H1 (cell line): ENCODE data around the gene AGFG1. TPM values are rescaled to one million over a fixed set of nuclear protein-coding genes. Genes with fewer than 3 reads are reported as not detected.

Experiments used
- CTCF ChIA-PET: fragments of 300-600 bp; sonication (Branson Sonifier 250); formaldehyde crosslinking; loops from one replicate; lab custom pipeline; 2021; ENCODE audit not compliant: partially characterized antibody; lab: Charles Lee
- POLR2A ChIA-PET: fragments of 300-600 bp; sonication (Branson Sonifier 250); formaldehyde crosslinking; loops from one replicate; lab custom pipeline; 2021; ENCODE audit warnings: inconsistent platforms; ENCODE audit not compliant: partially characterized antibody; lab: Charles Lee
- DNase-seq, 2 experiments: peaks; one replicate each; pipeline versions ENCODE4 v3.0.0 to v3.0.0-alpha.2; 2010 to 2022; ENCODE audit warnings: low spot score in 2 of 2, low read depth in 1 of 2, mixed read lengths in 1 of 2
- FAIRE-seq: peaks from 2 replicates; lab custom pipeline; 2011; peaks lifted over from hg19 to GRCh38; lab: Jason Lieb, UNC
- H2AFZ ChIP-seq: 2 replicates; pipeline ENCODE4 v1.8.1; 2012; ENCODE audit warnings: low read length, inconsistent platforms
- H2AK5ac ChIP-seq: 2 replicates; pipeline ENCODE4 v1.6.1; 2013; ENCODE audit warnings: low read depth, low read length
- H2BK120ac ChIP-seq: replicated peaks from 2 replicates; pipeline ENCODE3; 2013; ENCODE audit warnings: low read depth, low read length, inconsistent platforms
- H2BK12ac ChIP-seq: 2 replicates; pipeline ENCODE4 v1.6.1; 2013; ENCODE audit warnings: low read depth, low read length
- H2BK15ac ChIP-seq: 2 replicates; pipeline ENCODE4 v1.6.1; 2013; ENCODE audit warnings: low read length
- H2BK20ac ChIP-seq: 2 replicates; pipeline ENCODE4 v1.6.1; 2013; ENCODE audit warnings: low read length
- H2BK5ac ChIP-seq: 2 replicates; pipeline ENCODE4 v1.6.1; 2013; ENCODE audit warnings: low read depth, low read length
- H3K14ac ChIP-seq: 2 replicates; pipeline ENCODE4 v1.6.1; 2013; ENCODE audit warnings: inconsistent platforms; ENCODE audit not compliant: insufficient read length
- H3K18ac ChIP-seq: 2 replicates; pipeline ENCODE4 v1.6.1; 2013; ENCODE audit warnings: low read length; ENCODE audit errors: extremely low read depth
- H3K23ac ChIP-seq: 2 replicates; pipeline ENCODE4 v1.6.1; 2013; ENCODE audit warnings: inconsistent platforms; ENCODE audit not compliant: insufficient read length
- H3K23me2 ChIP-seq: 2 replicates; pipeline ENCODE4 v1.6.1; 2013; ENCODE audit warnings: low read depth, low read length
- H3K27ac ChIP-seq: 2 replicates; pipeline ENCODE4 v1.6.1; 2011; ENCODE audit warnings: low read depth, low read length, inconsistent platforms
- H3K27me3 ChIP-seq, 4 experiments: replicated peaks in 1 of 4; 1 replicate in 1 of 4; 2 replicates in 3 of 4; pipeline versions ENCODE4 v1.6.1 to v1.8.1; 2011 to 2013; ENCODE audit warnings: low read length in 3 of 4, mild to moderate bottlenecking in 3 of 4, inconsistent platforms in 2 of 4, mixed read lengths in 2 of 4, moderate library complexity in 1 of 4; ENCODE audit not compliant: control insufficient read depth in 3 of 4, insufficient read depth in 3 of 4; ENCODE audit errors: extremely low read depth in 1 of 4
- H3K36me3 ChIP-seq, 4 experiments: 2 replicates each; pipeline versions ENCODE4 v1.6.1 to v1.8.1; 2011 to 2013; ENCODE audit warnings: mild to moderate bottlenecking in 4 of 4, low read length in 3 of 4, moderate library complexity in 2 of 4, control low read depth in 1 of 4, inconsistent platforms in 1 of 4; ENCODE audit not compliant: insufficient read depth in 4 of 4, control insufficient read depth in 2 of 4
- H3K4ac ChIP-seq: replicated peaks from 2 replicates; pipeline ENCODE3; 2013; ENCODE audit warnings: low read length, low read depth, mixed read lengths, inconsistent platforms; ENCODE audit not compliant: insufficient read length
- H3K4me1 ChIP-seq, 4 experiments: replicated peaks in 1 of 4; 1 replicate in 1 of 4; 2 replicates in 3 of 4; pipeline versions ENCODE4 v1.6.1 to v1.8.1; 2011 to 2013; ENCODE audit warnings: low read length in 3 of 4, inconsistent platforms in 2 of 4, mixed read lengths in 1 of 4; ENCODE audit not compliant: insufficient read depth in 4 of 4, control insufficient read depth in 3 of 4
- H3K4me2 ChIP-seq, 2 experiments: 2 replicates each; pipeline versions ENCODE4 v1.6.1 to v1.8.1; 2011 to 2013; ENCODE audit warnings: low read depth in 2 of 2, low read length in 2 of 2, control low read depth in 1 of 2, inconsistent platforms in 1 of 2, mild to moderate bottlenecking in 1 of 2; ENCODE audit not compliant: insufficient read depth in 1 of 2
- H3K4me3 ChIP-seq, 4 experiments: fragments of 200-600, 300-600 bp in 1 of 4; sonication (generic), shearing (Covaris generic), sonication (Bioruptor Twin) in 1 of 4; 2 replicates each; pipeline versions ENCODE4 v1.5.1 to v1.8.1; 2011 to 2016; ENCODE audit warnings: low read length in 4 of 4, low read depth in 3 of 4, control low read depth in 2 of 4, inconsistent platforms in 2 of 4, mild to moderate bottlenecking in 2 of 4, mixed read lengths in 1 of 4, moderate library complexity in 1 of 4; ENCODE audit not compliant: insufficient read depth in 2 of 4; ENCODE audit errors: extremely low read depth in 1 of 4
- H3K56ac ChIP-seq: replicated peaks from 2 replicates; pipeline ENCODE3; 2013; ENCODE audit warnings: low read depth, mild to moderate bottlenecking, mixed read lengths, low read length, inconsistent platforms; ENCODE audit not compliant: insufficient read length
- H3K79me1 ChIP-seq: 2 replicates; pipeline ENCODE4 v1.6.1; 2013; ENCODE audit warnings: low read depth, low read length, control low read depth
- H3K79me2 ChIP-seq, 2 experiments: 2 replicates each; pipeline versions ENCODE4 v1.6.1 to v1.8.1; 2012 to 2013; ENCODE audit warnings: low read length in 2 of 2, mild to moderate bottlenecking in 2 of 2, inconsistent platforms in 1 of 2; ENCODE audit not compliant: insufficient read depth in 2 of 2, control insufficient read depth in 1 of 2
- H3K9ac ChIP-seq, 4 experiments: replicated peaks in 1 of 4; 1 replicate in 1 of 4; 2 replicates in 3 of 4; pipeline versions ENCODE4 v1.6.1 to v1.8.1; 2011 to 2013; ENCODE audit warnings: low read depth in 3 of 4, low read length in 3 of 4, control low read depth in 2 of 4, mild to moderate bottlenecking in 2 of 4, moderate library complexity in 2 of 4, inconsistent platforms in 1 of 4; ENCODE audit errors: extremely low read depth in 1 of 4
- H3K9me3 ChIP-seq, 2 experiments: 2 replicates each; pipeline versions ENCODE4 v1.6.1 to v1.8.1; 2012 to 2013; ENCODE audit warnings: mild to moderate bottlenecking in 2 of 2, moderate library complexity in 2 of 2, control low read depth in 1 of 2, inconsistent platforms in 1 of 2, low read depth in 1 of 2, low read length in 1 of 2, mixed read lengths in 1 of 2; ENCODE audit not compliant: insufficient read depth in 2 of 2
- H4K20me1 ChIP-seq, 2 experiments: replicated peaks in 1 of 2; 2 replicates each; pipeline versions ENCODE3 to v1.8.1; 2011 to 2013; ENCODE audit warnings: inconsistent platforms in 2 of 2, low read length in 2 of 2, mild to moderate bottlenecking in 1 of 2; ENCODE audit not compliant: insufficient read depth in 2 of 2, control insufficient read depth in 1 of 2
- H4K5ac ChIP-seq: 2 replicates; pipeline ENCODE4 v1.6.1; 2013; ENCODE audit warnings: low read length, low read depth, mixed read lengths, inconsistent platforms; ENCODE audit not compliant: insufficient read length
- H4K8ac ChIP-seq: 2 replicates; pipeline ENCODE4 v1.8.0; 2013; ENCODE audit warnings: mild to moderate bottlenecking, moderate library complexity, low read length, inconsistent platforms; ENCODE audit not compliant: insufficient read depth; ENCODE audit errors: extremely low read depth
- H4K91ac ChIP-seq: replicated peaks from 2 replicates; pipeline ENCODE3; 2013; ENCODE audit warnings: low read length, mixed read lengths, inconsistent platforms; ENCODE audit not compliant: insufficient read length
- ASH2L ChIP-seq: fragments of 200-600, 300-600 bp; sonication (generic); IDR thresholded peaks from one replicate; pipeline ENCODE4 v1.7.1; 2017; ENCODE audit warnings: low read length
- POLR2A ChIP-seq, 2 experiments: IDR thresholded peaks; 1 replicate in 1 of 2; 2 replicates in 1 of 2; pipeline ENCODE4 v1.6.1; 2011; ENCODE audit warnings: low read depth in 2 of 2, low read length in 2 of 2, mild to moderate bottlenecking in 2 of 2; ENCODE audit errors: control extremely low read depth in 1 of 2
- RXRA ChIP-seq: IDR thresholded peaks from 2 replicates; pipeline ENCODE4 v1.6.1; 2011; ENCODE audit warnings: low read depth, mild to moderate bottlenecking, low read length, moderate library complexity; ENCODE audit not compliant: insufficient read depth
- SAP30 ChIP-seq: fragments of 300-600 bp; sonication (generic); IDR thresholded peaks from 2 replicates; pipeline ENCODE4 v1.7.1; 2012; ENCODE audit warnings: low read length, moderate library complexity, mild to moderate bottlenecking, inconsistent platforms; ENCODE audit not compliant: insufficient read depth, insufficient replicate concordance
- SIRT6 ChIP-seq: IDR thresholded peaks from one replicate; pipeline ENCODE4 v1.7.1; 2012; ENCODE audit warnings: low read length, inconsistent platforms
- SP1 ChIP-seq: IDR thresholded peaks from 2 replicates; pipeline ENCODE4 v1.6.1; 2011; ENCODE audit warnings: low read depth, low read length
- WGBS, 2 experiments: shearing (Covaris generic) in 1 of 2; methylation state at CpG; one replicate each; pipeline versions ENCODE4 v1.1.6 to v1.1.7; 2013 to 2015; ENCODE audit warnings: low lambda C conversion rate in 2 of 2, mixed read lengths in 2 of 2, inconsistent platforms in 1 of 2, low coverage in 1 of 2, missing lambda C conversion rate in 1 of 2; ENCODE audit not compliant: insufficient replicate concordance in 2 of 2, insufficient coverage in 1 of 2, insufficient read length in 1 of 2; ENCODE audit errors: extremely low coverage in 1 of 2, missing lambda C conversion rate in 1 of 2; 5-methylcytosine and 5-hydroxymethylcytosine counted together
- polyA plus RNA-seq, 7 experiments: library from polyadenylated mRNA; depleted of rRNA in 3 of 7; stranded (reverse) in 5 of 7; unstranded in 2 of 7; fragments of >200 nt in 5 of 7; fragments of 200-250 nt in 2 of 7; gene quantifications; 1 replicate in 5 of 7; 2 replicates in 1 of 7; 4 replicates in 1 of 7; pipeline versions ENCODE4 v1.2.1 to v1.2.3, GENCODE V29; 2011 to 2013; ENCODE audit warnings: missing spikeins in 2 of 7, mixed read lengths in 2 of 7
- total RNA-seq: library from RNA; stranded (reverse); fragmentation: NEBNext Ultra II Directional; extraction: Animal tissue kit (Norgen Biotek cat#: 25700); gene quantifications from 2 replicates; pipeline ENCODE4 v1.2.1, GENCODE V29; 2021
- TF ChIP-seq, protein P1 (sequence below), 3 experiments: IDR thresholded peaks; 1 replicate in 2 of 3; 2 replicates in 1 of 3; pipeline versions ENCODE4 v1.5.1 to v1.6.1; 2011; ENCODE audit warnings: low read length in 3 of 3, mild to moderate bottlenecking in 3 of 3, inconsistent platforms in 2 of 3, low read depth in 1 of 3, moderate library complexity in 1 of 3; ENCODE audit not compliant: insufficient read depth in 1 of 3; ENCODE audit errors: control extremely low read depth in 1 of 3

The AGFG1 gene
- total and polyA plus RNA-seq, 2 of the 8 experiments (the other 6 are each of a cell fraction or from before 2014, with no cell fraction given) = 102 to 147 TPM

GRCh38 chr2:227577555-227577954 lies 105.6 kb downstream of the AGFG1 start:
- no peak for DNase-seq
- Histone ChIP-seq H3K27ac (no peak overlapping the region), H3K14ac (no peak overlapping the region), H3K56ac (no peak overlapping the region), H2AFZ (no peak overlapping the region), H3K4me3 (no peak overlapping the region), H2BK120ac (no peak overlapping the region), H3K79me1 (no peaks in the 10 kb centered on the region), H3K4ac (no peak overlapping the region), H3K9ac (no peak overlapping the region), H3K4me2 (no peak overlapping the region), H2BK5ac (no peak overlapping the region), H3K23me2 (no peaks in the 10 kb centered on the region; the same call in 1 of the 2 replicates), H2BK20ac (no peak overlapping the region)
- no peak for FAIRE-seq
- ChIA-PET POLR2A (no interaction called here), CTCF (interaction anchor here (0.7 to 1.9 kb wide), 4 partner anchors 11 to 285 kb away, joined by 3 to 5 read pairs (median 4); no protein-coding TSS in a partner anchor)
- TF ChIP-seq RXRA = no peak
- no peak for TF ChIP-seq ASH2L
- no peak for TF ChIP-seq SAP30
- TF ChIP-seq POLR2A (IDR thresholded peaks at IDR 0.05; ENCODE audit: control extremely low read depth in 1 of 2, low read depth in 2 of 2, low read length in 2 of 2) = no peak
- TF ChIP-seq, protein P1, sequence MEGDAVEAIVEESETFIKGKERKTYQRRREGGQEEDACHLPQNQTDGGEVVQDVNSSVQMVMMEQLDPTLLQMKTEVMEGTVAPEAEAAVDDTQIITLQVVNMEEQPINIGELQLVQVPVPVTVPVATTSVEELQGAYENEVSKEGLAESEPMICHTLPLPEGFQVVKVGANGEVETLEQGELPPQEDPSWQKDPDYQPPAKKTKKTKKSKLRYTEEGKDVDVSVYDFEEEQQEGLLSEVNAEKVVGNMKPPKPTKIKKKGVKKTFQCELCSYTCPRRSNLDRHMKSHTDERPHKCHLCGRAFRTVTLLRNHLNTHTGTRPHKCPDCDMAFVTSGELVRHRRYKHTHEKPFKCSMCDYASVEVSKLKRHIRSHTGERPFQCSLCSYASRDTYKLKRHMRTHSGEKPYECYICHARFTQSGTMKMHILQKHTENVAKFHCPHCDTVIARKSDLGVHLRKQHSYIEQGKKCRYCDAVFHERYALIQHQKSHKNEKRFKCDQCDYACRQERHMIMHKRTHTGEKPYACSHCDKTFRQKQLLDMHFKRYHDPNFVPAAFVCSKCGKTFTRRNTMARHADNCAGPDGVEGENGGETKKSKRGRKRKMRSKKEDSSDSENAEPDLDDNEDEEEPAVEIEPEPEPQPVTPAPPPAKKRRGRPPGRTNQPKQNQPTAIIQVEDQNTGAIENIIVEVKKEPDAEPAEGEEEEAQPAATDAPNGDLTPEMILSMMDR (IDR thresholded peaks at IDR 0.05; ENCODE audit: control extremely low read depth in 1 of 3, insufficient read depth in 1 of 3, low read depth in 1 of 3, low read length in 3 of 3) = no peak
- no peak for TF ChIP-seq SIRT6
- TF ChIP-seq SP1 = no peak
- TF ChIP-seq, all 59 proteins: peak for 0
- Histone ChIP-seq H3K4me1 (0 out of 7 replicates have a peak, but pooled peaks cover 0 to 3% (median 0%) of the 10 kb centered on the region in 4 experiments), H4K20me1 (no peaks in the 10 kb centered on the region), H2BK12ac (no peak overlapping the region), H2BK15ac (no peak overlapping the region), H3K27me3 (no peaks in the 10 kb centered on the region), H4K91ac (no peak overlapping the region), H3K79me2 (no peaks in the 10 kb centered on the region), H3K18ac (no peak overlapping the region), H3K9me3 (peaks cover 6 to 9% of the 10 kb centered on the region in 2 experiments; a peak in 3 of 4 replicates), H3K23ac (no peak overlapping the region), H2AK5ac (no peak overlapping the region), H3K36me3 (no peaks in the 10 kb centered on the region), H4K5ac (no peak overlapping the region), H4K8ac (no peak overlapping the region)
- WGBS, 2 experiments = 74% methylated on average over 2 of the region's 2 CpGs; no CpG with 5 or more reads in 1 of the 2 experiments
